ENCODE results near the gene EXPH5.
"Not testable (repeated sequence)": the region's sequence is repeated elsewhere in the genome, so short reads cannot be mapped to it uniquely, and the experiment has no call there.

The EXPH5 gene

GRCh38 chr11:108593214-108593922 lies at the start of gene EXPH5:
TSS of gene EXPH5 (minus strand) at chr11:108593768. CDS start at chr11:108593536, 232 bp downstream.
- peak; percentile 92 for DNase-seq

- DNase-seq = not testable (repeated sequence)
Observed at GRCh38 chr11:108641752-108642151, 48.2 kb upstream of the EXPH5 start.

- DNase-seq = no peak
Observed at GRCh38 chr11:108639146-108639545, 45.6 kb upstream of the EXPH5 start.

GRCh38 chr11:108636222-108636621 lies 42.7 kb upstream of the EXPH5 start:
- DNase-seq = no peak

- DNase-seq = no peak
Observed at GRCh38 chr11:108635106-108635505, 41.5 kb upstream of the EXPH5 start.

GRCh38 chr11:108632041-108632704 lies 38.6 kb upstream of the EXPH5 start:
- no peak for DNase-seq

- no peak for DNase-seq
Observed at GRCh38 chr11:108629274-108629673, 35.7 kb upstream of the EXPH5 start.

GRCh38 chr11:108628812-108629211 lies 35.2 kb upstream of the EXPH5 start:
- DNase-seq = no peak

- no peak for DNase-seq
Observed at GRCh38 chr11:108628326-108628725, 34.8 kb upstream of the EXPH5 start.

- DNase-seq = no peak
Observed at GRCh38 chr11:108624196-108624925, 30.8 kb upstream of the EXPH5 start.

- DNase-seq = no peak
Observed at GRCh38 chr11:108622341-108622740, 28.8 kb upstream of the EXPH5 start.

- DNase-seq = no peak
Observed at GRCh38 chr11:108620958-108621772, 27.6 kb upstream of the EXPH5 start.

GRCh38 chr11:108618529-108618928 lies 25.0 kb upstream of the EXPH5 start:
- DNase-seq = no peak

- no peak for DNase-seq
Observed at GRCh38 chr11:108617055-108617454, 23.5 kb upstream of the EXPH5 start.

- DNase-seq = no peak
Observed at GRCh38 chr11:108616549-108616948, 23.0 kb upstream of the EXPH5 start.

GRCh38 chr11:108614086-108614485 lies 20.5 kb upstream of the EXPH5 start:
- no peak for DNase-seq

- DNase-seq = no peak
Observed at GRCh38 chr11:108609682-108610081, 16.1 kb upstream of the EXPH5 start.

GRCh38 chr11:108608548-108608947 lies 15.0 kb upstream of the EXPH5 start:
- no peak for DNase-seq

GRCh38 chr11:108606495-108607160 lies 13.1 kb upstream of the EXPH5 start:
- no peak for DNase-seq

- no peak for DNase-seq
Observed at GRCh38 chr11:108606070-108606469, 12.5 kb upstream of the EXPH5 start.

GRCh38 chr11:108602818-108603217 lies 9.2 kb upstream of the EXPH5 start:
- DNase-seq = not testable (repeated sequence)

GRCh38 chr11:108601150-108601549 lies 7.6 kb upstream of the EXPH5 start:
- DNase-seq = no peak
